HepG2 (cell line): ENCODE results near the gene RTEL1. TPM values are rescaled to one million over a fixed set of nuclear protein-coding genes. Genes with fewer than 3 reads are reported as not detected.
A peak's percentile ranks its signal among the peaks of the same experiment; 100 is the strongest.

Experiments used
- ATF7 ChIP-seq, 2 experiments: fragments of 450-650 bp in 1 of 2; sonication (generic) in 1 of 2; formaldehyde crosslinking in 1 of 2; IDR thresholded peaks; 2 replicates each; pipeline versions ENCODE4 v1.4.0 to v1.6.1; 2016 to 2020; ENCODE audit warnings: antibody characterized with exemption in 1 of 2, mild to moderate bottlenecking in 1 of 2, missing genetic modification reagents in 1 of 2
- HOXA7 ChIP-seq: sonication (generic); formaldehyde crosslinking; IDR thresholded peaks from 2 replicates; pipeline ENCODE4 v1.8.1; 2022; ENCODE audit warnings: mild to moderate bottlenecking, missing genetic modification reagents, moderate library complexity
- KDM6A ChIP-seq: IDR thresholded peaks from 2 replicates; pipeline ENCODE4 v1.6.1; 2016; ENCODE audit warnings: low read depth
- KLF15 ChIP-seq: sonication (generic); formaldehyde crosslinking; IDR thresholded peaks from 2 replicates; pipeline ENCODE4 v1.8.1; 2023; ENCODE audit warnings: borderline replicate concordance, mild to moderate bottlenecking, inconsistent platforms, missing genetic modification reagents, mixed read lengths
- NR1H2 ChIP-seq: sonication (generic); formaldehyde crosslinking; IDR thresholded peaks from 2 replicates; pipeline ENCODE4 v1.8.1; 2022; ENCODE audit warnings: low read depth, missing genetic modification reagents, borderline replicate concordance
- RCOR2 ChIP-seq: IDR thresholded peaks from 2 replicates; pipeline ENCODE4 v1.6.1; 2016; ENCODE audit warnings: missing biosample characterization, missing genetic modification reagents
- TARDBP ChIP-seq: sonication (generic); formaldehyde crosslinking; IDR thresholded peaks from 2 replicates; pipeline ENCODE4 v1.8.0; 2022; ENCODE audit warnings: mild to moderate bottlenecking, missing genetic modification reagents
- TRIM24 ChIP-seq: sonication (generic); formaldehyde crosslinking; IDR thresholded peaks from 2 replicates; pipeline ENCODE4 v1.8.0; 2022; ENCODE audit warnings: mild to moderate bottlenecking, missing genetic modification reagents
- ZFP36L1 ChIP-seq: sonication (generic); formaldehyde crosslinking; IDR thresholded peaks from 2 replicates; pipeline ENCODE4 v1.8.0; 2022; ENCODE audit warnings: mild to moderate bottlenecking, missing genetic modification reagents, moderate library complexity
- ZKSCAN8 ChIP-seq: IDR thresholded peaks from 2 replicates; pipeline ENCODE4 v1.6.1; 2016; ENCODE audit warnings: borderline replicate concordance, missing genetic modification reagents, missing compliant biosample characterization
- ZNF232 ChIP-seq: sonication (generic); formaldehyde crosslinking; IDR thresholded peaks from 2 replicates; pipeline ENCODE4 v1.4.0; 2020; ENCODE audit warnings: missing genetic modification reagents, borderline replicate concordance
- ZNF451 ChIP-seq: sonication (generic); formaldehyde crosslinking; IDR thresholded peaks from 2 replicates; pipeline ENCODE4 v1.5.0; 2020; ENCODE audit warnings: mild to moderate bottlenecking, missing genetic modification reagents
- polyA plus RNA-seq, 8 experiments: library from polyadenylated mRNA; depleted of rRNA in 3 of 8; stranded (reverse) in 7 of 8; unstranded in 1 of 8; fragments of >200 nt; fragmentation: Illumina TruSeq in 4 of 8; extraction: Trizol in 4 of 8; gene quantifications; 2 replicates each; pipeline versions ENCODE4 v1.2.1 to v1.2.3, GENCODE V29; 2011 to 2016; ENCODE audit warnings: low read depth in 4 of 8, missing spikeins in 1 of 8, mixed read lengths in 1 of 8; ENCODE audit not compliant: insufficient read depth in 1 of 8
- total RNA-seq, 5 experiments: library from RNA; depleted of rRNA; stranded (reverse); fragments of >200 nt; fragmentation: Illumina TruSeq; extraction: Trizol; gene quantifications; 2 replicates each; pipeline ENCODE4 v1.2.3, GENCODE V29; 2016; ENCODE audit warnings: low read depth in 1 of 5
- TF ChIP-seq, protein P1 (sequence below): sonication (generic); formaldehyde crosslinking; IDR thresholded peaks from 2 replicates; pipeline ENCODE4 v1.9.0; 2022; ENCODE audit warnings: missing genetic modification reagents, mild to moderate bottlenecking, borderline replicate concordance
- TF ChIP-seq, protein P2 (sequence below): sonication (generic); formaldehyde crosslinking; IDR thresholded peaks from 2 replicates; pipeline ENCODE4 v1.4.0; 2020; ENCODE audit warnings: mild to moderate bottlenecking, low read depth, missing genetic modification reagents
- TF ChIP-seq, protein P3 (sequence below): sonication (generic); formaldehyde crosslinking; IDR thresholded peaks from 2 replicates; pipeline ENCODE4 v1.5.1; 2020; ENCODE audit warnings: missing genetic modification reagents, mild to moderate bottlenecking, borderline replicate concordance
- TF ChIP-seq, protein P4 (sequence below): sonication (generic); formaldehyde crosslinking; IDR thresholded peaks from 2 replicates; pipeline ENCODE4 v1.5.0; 2020; ENCODE audit warnings: mild to moderate bottlenecking, missing genetic modification reagents, borderline replicate concordance
- TF ChIP-seq, protein P5 (sequence below): sonication (generic); formaldehyde crosslinking; IDR thresholded peaks from 2 replicates; pipeline ENCODE4 v1.5.1; 2020; ENCODE audit warnings: mild to moderate bottlenecking, moderate library complexity, missing genetic modification reagents

Gene RTEL1
- total and polyA plus RNA-seq, 2 of the 13 experiments (the other 11 are each of a cell fraction or from before 2014, with no cell fraction given): 21.8 to 36.4 TPM

DNA sequence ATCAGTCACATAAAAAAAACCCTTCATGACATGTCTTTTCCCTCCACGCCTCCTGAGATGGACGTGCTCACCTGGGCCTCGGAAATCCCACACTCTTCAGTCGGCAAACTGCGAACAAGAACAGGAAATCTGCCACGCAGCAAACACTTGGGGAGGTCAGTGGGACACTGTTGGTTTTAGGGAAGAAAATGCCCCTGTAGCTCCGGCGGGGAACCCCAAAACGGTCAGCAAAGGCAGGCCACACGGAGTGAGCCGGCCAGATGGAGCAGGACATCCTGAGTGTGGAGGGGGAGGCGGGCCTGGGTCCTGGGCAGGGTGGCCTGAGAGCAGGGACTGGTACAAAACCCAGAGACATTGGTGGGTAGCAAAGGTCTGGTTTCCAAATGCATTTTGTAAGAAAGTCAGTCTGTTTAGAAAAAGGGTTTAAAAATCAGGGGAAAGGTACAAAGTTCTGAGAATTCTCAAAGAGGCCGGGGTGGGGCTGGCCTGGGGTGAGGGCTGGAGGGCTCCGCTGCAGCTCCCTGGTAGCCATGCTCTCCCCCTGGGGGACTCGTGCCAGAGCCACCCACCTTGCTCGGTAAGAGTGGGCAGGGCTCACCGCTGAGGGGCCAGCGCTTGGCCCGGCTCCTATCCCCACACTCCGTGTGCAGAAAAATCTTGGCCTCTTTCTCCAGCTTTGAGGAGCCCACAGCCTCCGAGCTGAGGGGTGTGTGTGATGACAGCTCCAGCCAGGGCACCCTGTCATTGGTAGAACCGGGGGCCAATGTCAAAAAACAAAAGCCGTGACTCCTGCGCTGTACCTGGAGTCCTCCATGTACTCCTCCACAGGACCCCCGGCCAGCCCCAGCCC lies 86.7 kb downstream of the RTEL1 start (continued):
- TF ChIP-seq, protein P1, sequence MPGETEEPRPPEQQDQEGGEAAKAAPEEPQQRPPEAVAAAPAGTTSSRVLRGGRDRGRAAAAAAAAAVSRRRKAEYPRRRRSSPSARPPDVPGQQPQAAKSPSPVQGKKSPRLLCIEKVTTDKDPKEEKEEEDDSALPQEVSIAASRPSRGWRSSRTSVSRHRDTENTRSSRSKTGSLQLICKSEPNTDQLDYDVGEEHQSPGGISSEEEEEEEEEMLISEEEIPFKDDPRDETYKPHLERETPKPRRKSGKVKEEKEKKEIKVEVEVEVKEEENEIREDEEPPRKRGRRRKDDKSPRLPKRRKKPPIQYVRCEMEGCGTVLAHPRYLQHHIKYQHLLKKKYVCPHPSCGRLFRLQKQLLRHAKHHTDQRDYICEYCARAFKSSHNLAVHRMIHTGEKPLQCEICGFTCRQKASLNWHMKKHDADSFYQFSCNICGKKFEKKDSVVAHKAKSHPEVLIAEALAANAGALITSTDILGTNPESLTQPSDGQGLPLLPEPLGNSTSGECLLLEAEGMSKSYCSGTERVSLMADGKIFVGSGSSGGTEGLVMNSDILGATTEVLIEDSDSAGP: no peak
- no peak for TF ChIP-seq ZNF451 (CRISPR knock-in tag)
- TF ChIP-seq RCOR2 (CRISPR knock-in tag): no peak
- TF ChIP-seq, protein P2, sequence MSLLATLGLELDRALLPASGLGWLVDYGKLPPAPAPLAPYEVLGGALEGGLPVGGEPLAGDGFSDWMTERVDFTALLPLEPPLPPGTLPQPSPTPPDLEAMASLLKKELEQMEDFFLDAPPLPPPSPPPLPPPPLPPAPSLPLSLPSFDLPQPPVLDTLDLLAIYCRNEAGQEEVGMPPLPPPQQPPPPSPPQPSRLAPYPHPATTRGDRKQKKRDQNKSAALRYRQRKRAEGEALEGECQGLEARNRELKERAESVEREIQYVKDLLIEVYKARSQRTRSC (CRISPR knock-in tag): peak; percentile 62; the same call in 1 of the 2 replicates
- TF ChIP-seq, protein P3, sequence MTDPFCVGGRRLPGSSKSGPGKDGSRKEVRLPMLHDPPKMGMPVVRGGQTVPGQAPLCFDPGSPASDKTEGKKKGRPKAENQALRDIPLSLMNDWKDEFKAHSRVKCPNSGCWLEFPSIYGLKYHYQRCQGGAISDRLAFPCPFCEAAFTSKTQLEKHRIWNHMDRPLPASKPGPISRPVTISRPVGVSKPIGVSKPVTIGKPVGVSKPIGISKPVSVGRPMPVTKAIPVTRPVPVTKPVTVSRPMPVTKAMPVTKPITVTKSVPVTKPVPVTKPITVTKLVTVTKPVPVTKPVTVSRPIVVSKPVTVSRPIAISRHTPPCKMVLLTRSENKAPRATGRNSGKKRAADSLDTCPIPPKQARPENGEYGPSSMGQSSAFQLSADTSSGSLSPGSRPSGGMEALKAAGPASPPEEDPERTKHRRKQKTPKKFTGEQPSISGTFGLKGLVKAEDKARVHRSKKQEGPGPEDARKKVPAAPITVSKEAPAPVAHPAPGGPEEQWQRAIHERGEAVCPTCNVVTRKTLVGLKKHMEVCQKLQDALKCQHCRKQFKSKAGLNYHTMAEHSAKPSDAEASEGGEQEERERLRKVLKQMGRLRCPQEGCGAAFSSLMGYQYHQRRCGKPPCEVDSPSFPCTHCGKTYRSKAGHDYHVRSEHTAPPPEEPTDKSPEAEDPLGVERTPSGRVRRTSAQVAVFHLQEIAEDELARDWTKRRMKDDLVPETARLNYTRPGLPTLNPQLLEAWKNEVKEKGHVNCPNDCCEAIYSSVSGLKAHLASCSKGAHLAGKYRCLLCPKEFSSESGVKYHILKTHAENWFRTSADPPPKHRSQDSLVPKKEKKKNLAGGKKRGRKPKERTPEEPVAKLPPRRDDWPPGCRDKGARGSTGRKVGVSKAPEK: no peak
- TF ChIP-seq, protein P4, sequence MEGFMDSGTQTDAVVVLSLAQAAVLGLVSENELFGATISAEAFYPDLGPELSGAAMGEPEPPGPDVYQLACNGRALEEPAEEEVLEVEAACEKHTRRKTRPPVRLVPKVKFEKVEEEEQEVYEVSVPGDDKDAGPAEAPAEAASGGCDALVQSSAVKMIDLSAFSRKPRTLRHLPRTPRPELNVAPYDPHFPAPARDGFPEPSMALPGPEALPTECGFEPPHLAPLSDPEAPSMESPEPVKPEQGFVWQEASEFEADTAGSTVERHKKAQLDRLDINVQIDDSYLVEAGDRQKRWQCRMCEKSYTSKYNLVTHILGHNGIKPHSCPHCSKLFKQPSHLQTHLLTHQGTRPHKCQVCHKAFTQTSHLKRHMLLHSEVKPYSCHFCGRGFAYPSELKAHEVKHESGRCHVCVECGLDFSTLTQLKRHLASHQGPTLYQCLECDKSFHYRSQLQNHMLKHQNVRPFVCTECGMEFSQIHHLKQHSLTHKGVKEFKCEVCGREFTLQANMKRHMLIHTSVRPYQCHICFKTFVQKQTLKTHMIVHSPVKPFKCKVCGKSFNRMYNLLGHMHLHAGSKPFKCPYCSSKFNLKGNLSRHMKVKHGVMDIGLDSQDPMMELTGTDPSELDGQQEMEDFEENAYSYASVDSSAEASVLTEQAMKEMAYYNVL (CRISPR knock-in tag): no peak
- TF ChIP-seq KLF15 (CRISPR knock-in tag): no peak
- no peak for TF ChIP-seq KDM6A (CRISPR knock-in tag)
- no peak for TF ChIP-seq ZKSCAN8 (CRISPR knock-in tag)
- no peak for TF ChIP-seq TRIM24 (CRISPR knock-in tag)
- no peak for TF ChIP-seq ATF7 (IDR thresholded peaks at IDR 0.05)
- peak; percentile 77; the same call in 1 of the 2 replicates for TF ChIP-seq ATF7 (CRISPR knock-in tag; IDR thresholded peaks at IDR 0.05)
- TF ChIP-seq ZFP36L1 (CRISPR knock-in tag): 0 out of 2 replicates have a peak, but pooled peaks have one; percentile 21
- peak; percentile 38; the same call in 1 of the 2 replicates for TF ChIP-seq TARDBP (CRISPR knock-in tag)
- TF ChIP-seq HOXA7 (CRISPR knock-in tag): no peak
- TF ChIP-seq, protein P5, sequence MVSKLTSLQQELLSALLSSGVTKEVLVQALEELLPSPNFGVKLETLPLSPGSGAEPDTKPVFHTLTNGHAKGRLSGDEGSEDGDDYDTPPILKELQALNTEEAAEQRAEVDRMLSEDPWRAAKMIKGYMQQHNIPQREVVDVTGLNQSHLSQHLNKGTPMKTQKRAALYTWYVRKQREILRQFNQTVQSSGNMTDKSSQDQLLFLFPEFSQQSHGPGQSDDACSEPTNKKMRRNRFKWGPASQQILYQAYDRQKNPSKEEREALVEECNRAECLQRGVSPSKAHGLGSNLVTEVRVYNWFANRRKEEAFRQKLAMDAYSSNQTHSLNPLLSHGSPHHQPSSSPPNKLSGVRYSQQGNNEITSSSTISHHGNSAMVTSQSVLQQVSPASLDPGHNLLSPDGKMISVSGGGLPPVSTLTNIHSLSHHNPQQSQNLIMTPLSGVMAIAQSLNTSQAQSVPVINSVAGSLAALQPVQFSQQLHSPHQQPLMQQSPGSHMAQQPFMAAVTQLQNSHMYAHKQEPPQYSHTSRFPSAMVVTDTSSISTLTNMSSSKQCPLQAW (CRISPR knock-in tag): peak; percentile 52; the same call in 1 of the 2 replicates
- TF ChIP-seq NR1H2 (CRISPR knock-in tag): no peak
- no peak for TF ChIP-seq ZNF232 (CRISPR knock-in tag)
